Caki2 (cell line): Measurements from ENCODE around the gene NRF1. TPM values are rescaled to one million over a fixed set of nuclear protein-coding genes. Genes with fewer than 3 reads are reported as not detected.
"Not testable (repeated sequence)": the region's sequence is repeated elsewhere in the genome, so short reads cannot be mapped to it uniquely, and the experiment has no call there.

Experiments
- DNase-seq: peaks from one replicate; pipeline ENCODE4 v3.0.0-alpha.2; 2015; ENCODE audit warnings: low read depth
- in situ Hi-C: cut with HindIII; loops from 2 replicates; pipeline ENCODE4 v1.10.0; 2016; ENCODE audit warnings: low sequenced_read_pairs, low pct_unique_long_range_greater_than_20kb, mixed read lengths
- total RNA-seq: library from RNA; depleted of rRNA; stranded (reverse); fragments of >200 nt; shearing (Covaris generic); gene quantifications from 2 replicates; pipeline ENCODE4 v1.2.3, GENCODE V29; 2014; ENCODE audit warnings: low replicate concordance

NRF1 gene
- total RNA-seq, 1 experiment from 2014 or later = 10.1 TPM

DNA sequence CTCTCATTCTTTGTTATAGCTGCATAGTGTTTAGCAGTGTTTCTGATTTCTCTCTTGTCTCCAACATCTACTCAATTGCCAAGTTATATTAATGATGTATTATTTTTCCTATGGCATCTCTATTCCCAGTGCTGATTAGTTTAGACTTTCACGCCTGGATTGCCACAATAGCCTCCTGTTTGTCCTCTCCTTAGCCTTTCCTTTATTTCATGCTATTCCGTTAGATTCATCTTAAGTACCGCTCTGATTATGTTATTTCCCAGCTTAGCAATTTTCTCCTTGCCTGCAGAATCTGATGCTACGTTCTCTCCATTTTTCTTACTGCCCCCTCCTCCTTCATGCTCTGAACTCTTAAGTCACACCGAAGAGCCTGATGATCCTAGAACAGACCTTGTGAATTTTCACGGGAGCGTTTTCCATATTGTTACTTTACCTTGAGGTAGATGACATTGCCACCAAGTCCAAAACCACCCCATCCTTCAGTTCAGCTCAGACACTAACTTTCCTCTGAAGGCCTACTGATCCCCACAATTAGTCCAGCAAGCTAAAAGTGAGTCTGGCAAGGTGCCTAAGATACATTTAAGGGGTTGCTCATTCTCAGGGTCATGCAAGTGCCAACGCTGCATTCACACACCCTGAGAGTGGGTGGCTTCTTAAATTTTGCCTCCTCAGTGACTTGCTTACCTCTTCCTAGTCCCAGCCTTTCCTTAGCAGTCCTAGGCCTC is 6.6 kb upstream of the NRF1 start:
- in situ Hi-C loops = no loop called here
- no peak for DNase-seq

DNA sequence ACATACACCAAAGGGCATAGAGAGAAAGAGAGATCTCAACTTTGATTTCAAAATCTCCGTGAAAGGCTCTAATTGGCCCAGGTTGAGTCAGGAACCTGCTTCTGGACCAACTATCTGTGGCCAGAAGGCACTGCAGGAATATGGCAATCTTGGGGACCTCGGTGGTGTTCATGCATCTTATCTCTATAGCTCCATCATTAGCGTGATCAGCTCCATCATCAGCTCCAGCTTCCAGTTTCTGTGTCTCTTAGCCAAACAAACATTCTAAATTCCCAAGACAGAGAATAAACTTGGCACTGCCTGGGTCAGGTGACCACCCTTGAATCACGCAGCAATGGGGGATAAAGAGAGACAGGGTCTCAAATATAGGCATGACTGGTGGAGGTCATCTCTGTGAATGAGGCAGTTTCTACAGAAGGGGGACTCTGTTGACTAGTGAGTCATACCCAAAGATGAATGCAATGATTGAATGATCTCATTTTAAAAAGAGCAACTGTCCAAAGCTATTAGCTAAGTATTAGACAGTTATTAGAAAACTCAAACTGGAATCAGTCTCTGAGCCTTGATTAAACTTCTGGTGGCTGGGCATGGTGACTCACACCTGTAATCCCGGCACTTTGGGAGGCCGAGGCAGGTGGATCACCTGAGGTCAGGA is 5.4 kb upstream of the NRF1 start:
- DNase-seq = no peak
- in situ Hi-C loops = no loop called here

DNA sequence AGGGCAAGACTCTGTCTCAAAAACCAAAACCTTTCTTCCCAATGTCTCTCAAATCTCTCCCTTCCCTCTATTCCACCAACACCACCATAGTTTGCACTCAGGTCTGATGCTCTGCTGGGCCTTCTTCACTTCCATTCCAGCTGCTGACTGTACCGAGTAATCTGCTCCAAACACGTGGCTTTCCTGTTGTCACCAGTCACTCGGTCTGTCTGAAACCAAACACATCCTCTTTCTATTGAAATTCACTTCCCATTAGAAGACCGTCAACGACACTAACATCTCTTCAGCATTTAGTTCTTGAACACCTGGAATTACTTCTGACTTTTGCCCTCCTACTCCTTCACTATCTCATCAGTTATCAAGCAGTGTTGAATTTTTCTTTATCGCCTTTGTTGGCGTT is 4.7 kb upstream of the NRF1 start:
- in situ Hi-C loops = no loop called here
- no peak for DNase-seq

DNA sequence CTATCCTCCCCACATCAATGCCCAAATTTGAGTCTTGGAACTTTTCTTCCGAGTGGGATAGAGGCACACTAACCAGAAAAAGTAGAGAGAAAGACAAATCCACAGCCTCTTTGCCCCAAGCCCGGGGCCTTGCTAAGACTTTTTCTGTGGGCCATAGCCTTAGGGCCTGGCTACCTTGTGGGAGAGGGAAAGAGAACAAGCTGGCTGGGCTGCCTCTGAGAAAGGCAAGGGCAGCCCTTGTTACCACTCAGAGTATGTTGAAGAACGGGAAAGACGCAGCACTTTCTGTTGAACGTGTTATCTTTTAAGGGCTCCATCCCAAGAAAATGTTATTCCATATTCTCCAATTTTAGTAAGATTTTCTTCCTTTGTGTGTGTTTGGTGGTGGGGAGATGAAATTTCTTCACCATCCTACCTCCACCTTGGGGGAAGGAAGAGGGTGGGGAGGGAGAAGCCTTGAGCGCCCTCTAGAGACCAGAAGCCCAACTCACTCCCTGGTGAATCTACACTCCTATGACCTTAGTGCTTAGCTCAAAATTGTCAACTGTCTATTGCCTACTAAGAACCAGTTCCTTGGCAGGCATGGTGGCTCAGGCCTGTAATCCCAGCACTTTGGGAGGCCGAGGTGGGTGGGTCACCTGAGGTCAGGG is 3.9 kb upstream of the NRF1 start:
- in situ Hi-C loops = no loop called here
- DNase-seq = no peak

DNA sequence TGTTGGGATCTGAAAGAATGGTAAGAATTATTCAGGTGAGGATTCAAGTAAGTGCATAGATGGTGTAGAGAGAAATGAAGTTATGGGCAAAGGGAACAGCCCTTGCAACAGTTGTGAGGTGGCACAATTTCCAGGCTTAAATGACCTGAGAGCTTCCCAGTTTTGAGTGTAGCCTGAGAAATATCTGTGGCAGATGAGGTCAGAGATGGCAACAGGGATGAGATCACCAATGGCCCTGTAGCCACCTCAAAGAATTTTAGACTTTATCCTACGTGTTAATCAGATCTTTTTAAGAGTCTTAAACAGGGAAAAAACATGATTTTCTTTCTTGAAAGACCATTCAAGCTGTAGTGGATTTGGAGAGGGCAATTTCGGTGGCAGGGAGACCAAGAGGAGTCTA is 1.9 kb upstream of the NRF1 start:
- in situ Hi-C loops = no loop called here
- DNase-seq = no peak

DNA sequence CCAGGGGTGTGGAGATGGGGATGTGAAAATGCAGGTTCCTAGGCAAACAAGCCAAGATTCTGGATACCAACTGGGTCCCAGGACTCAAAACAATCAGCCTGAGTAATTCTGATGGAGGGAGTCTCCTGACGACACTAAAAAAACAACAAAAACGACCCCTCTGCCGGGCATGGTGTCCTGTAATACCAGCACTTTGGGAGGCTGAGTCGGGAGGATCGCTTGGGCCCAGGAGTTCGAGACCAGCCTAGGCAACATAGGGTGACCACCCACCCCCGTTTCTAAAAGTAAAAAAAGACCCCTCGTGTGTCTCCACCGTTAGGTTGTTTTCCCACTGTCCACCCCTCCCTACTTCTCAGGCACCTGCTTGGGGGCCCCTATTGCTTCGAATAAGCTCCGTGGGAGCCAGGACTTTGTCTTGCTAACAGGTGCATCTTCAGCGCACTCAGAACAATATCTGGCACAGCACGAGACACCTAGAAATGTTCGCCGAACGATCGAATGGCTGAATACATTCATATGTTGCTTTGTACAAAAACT is 743 bp upstream of the NRF1 start:
- in situ Hi-C loops = no loop called here
- DNase-seq = no peak

DNA sequence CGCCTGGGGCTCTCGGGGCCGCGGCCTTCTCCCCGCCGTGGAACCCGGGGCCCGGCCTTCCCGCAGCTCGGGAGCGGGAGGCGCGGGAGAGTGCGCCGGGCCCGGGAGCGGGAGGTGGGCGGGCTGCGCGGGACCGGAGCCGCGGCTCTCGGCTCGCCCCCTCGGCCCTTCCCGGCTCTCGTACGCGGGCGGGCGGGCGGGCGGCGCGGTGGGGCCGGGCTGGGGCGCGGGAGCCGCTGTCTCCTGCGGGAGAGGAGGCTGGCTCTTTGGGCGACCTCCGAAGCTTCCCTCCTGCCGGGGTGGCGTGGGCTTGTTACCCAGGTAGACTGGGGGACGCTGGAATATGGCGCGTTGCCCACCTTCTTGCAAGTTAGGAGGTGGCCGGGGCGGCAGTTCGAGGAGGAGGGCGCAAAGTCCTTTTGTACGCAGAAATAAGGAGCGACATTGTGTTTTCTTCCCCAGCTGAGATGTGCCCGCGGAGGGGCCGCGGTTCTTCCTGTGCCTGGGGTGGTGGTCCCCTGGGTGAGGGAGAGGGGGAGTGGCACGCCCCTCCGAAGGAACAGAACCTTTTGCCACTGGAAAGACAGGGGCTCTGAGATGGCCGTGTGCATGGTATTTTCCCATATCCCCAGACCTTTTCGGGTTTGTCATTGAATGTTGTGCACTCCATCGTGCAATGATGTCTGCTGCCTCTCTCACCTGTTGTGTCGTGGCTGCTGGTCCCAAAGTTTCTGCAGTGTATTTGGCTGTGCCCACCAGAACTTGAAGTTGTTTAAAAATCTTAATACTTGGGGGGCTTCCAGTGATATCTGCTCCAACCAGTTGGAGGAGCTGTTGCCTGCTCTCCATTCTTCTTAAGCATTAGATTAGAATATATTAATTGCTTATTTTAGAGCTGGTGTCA is 844 bp downstream of the NRF1 start:
- in situ Hi-C loops = no loop called here
- peak; percentile 44 for DNase-seq

DNA sequence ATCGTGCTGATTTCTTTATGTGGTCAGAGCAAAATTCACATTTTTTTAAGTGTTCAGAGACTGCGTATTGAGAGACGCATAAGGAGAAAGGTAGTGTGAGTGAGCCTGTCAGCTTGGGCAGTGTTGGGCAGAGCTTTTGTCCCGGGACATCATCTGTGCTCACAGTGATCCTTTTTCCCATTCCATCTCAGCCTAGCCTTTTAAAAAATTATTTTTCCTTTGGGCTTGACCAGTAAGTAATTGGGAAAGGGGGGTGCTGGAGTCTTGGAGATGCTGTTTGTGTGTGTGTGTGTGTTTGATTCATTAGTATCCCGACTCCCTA is 1.5 kb downstream of the NRF1 start:
- DNase-seq = no peak
- in situ Hi-C loops = no loop called here

DNA sequence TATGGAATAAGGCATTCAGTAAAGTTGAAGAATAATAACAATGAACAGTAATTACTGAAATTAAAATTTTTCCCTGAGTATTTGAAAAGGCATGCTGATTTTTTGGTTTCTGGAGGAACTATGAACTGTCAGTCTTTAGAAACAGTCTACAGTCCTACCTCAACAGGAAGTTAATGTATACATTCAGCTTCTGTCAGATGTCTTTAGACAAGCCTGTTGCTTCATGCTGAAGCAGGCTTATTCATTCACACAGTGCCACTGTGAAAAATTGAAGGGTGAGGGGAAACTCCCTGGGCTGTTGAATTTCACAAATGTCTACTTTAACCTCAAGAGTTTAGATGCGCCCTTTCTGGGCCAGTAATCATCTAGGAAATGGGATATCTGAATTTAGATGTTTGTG is 3.5 kb downstream of the NRF1 start:
- in situ Hi-C loops = no loop called here
- DNase-seq = no peak

DNA sequence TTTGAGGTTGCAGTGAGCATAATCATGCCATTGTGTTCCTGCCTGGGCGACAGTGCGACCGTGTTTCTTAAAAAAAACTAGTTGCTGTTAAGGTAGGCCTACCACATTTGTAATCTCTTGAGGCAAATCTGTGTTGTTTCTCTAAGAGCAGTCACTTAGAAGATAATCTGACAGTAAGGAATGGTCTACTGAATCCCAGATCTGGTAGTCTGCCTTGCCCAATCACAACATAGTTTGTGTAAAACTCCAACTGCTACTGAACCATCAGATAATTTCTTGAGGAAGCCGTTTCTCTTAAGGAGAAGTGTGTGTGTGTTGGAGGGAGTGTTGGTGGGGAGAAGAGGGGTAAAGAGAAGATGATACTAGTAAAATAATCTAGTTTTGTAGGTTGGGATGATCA is 5.0 kb downstream of the NRF1 start:
- no peak for DNase-seq

DNA sequence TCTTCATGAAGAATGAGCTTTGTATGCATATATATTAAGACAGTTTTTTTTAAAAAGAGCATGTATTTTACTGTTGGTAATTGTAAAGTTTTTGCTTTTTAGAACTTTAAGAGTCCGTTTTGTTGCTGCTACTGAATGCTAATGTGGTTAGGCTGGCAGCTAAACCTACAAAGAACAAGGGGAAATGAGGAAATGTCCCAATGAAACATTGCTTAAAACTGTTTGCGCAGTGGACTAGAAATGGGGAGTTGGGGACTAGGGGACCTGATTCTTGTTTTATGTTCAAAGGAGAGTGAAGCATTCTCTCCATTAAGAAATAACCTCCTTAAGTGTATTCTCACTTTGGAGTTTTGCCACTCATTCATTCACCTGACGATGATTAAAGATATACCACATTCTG is 5.7 kb downstream of the NRF1 start:
- in situ Hi-C loops = no loop called here
- DNase-seq = no peak

More for the DNA sequence above, 5.0 kb downstream of the NRF1 start:
- in situ Hi-C loops = no loop called here

DNA sequence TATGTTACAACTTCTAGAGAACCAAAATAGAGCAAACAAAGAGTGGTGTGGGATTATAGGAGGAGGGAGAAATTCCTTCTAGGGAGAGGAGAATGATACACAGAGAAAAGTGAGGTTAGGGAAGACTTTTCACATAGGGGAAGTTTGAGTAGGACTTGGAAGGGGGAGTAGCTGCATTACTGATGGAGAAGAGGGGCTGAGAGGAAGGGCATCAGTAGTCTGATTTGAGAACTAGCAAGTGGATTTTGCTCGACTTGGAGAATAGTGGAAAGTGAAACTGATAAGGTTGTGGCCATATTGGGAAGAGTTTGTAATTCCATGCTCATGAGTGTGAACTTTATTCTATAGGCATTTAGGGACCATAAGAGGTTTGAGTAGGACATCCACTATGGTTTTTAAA is 6.1 kb downstream of the NRF1 start:
- DNase-seq = no peak
- in situ Hi-C loops = no loop called here

DNA sequence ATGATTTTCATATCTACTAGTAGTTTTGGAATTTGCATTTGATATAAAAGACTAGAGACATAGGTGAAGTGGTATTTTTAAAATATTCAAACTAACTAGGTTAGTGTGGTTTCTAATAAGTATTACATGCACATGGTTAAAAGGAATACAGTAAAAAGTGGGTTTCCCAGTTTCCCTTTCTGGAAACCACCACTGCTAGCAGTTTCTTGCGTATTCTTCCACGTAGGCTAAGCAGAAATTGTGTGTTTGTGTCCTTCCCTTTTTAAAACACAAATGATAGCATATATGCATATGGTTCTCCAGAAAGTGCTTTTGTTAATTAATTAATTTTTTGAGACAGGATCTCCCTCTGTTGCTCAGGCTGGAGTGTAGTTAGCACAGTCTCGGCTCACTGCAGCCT is 15.4 kb downstream of the NRF1 start:
- in situ Hi-C loops = no loop called here
- DNase-seq = no peak

DNA sequence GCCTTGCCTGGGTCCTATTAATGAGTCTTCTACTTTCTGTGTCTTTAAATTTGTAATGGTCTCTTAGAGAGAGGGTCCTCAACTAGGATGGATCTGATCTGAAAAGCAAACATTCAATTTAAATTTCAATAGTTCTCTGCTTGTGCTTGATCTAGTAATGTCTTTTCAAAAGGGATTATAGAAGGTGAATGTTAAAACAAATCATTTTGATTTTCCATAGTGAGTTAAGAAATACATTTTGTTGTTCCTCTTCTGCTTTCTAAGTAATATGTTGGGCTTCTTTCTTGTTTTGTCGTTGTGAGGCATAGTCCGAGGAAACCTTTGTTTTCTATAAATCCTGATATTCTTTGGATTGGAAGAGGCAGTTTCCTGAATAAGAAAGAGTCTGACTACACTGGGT is 18.8 kb downstream of the NRF1 start:
- in situ Hi-C loops = no loop called here
- no peak for DNase-seq

DNA sequence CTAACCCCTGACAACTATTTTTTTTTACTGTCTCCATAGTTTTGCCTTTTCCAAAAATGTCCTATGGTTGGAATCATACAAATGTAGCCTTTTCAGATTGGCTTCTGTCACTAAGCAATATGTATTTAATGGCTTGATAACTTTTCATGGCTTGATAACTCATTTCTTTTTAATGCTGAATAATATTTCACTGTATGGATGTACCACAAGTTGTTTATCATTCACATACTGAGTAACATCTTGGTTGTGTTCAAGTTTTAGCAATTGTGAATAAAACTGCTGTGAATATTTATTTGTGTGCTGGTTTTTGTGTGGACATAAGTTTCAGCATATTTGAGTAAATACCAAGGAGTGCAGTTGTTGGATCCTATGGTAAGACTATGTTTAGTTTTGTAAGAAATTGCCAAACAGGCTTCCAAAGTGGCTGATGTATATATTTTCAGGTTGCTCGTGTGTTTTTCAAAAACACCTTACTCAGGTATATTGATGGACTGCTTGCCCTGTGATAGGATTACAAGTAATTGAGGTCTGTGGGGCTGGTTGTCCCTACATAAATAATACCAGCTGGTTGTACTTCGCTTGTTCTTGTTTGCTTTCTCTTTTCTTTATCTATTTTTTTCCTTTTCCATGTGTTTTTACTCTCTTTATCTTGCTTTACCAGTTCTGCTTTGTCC is 23.0 kb downstream of the NRF1 start:
- no peak for DNase-seq
- in situ Hi-C loops = no loop called here

DNA sequence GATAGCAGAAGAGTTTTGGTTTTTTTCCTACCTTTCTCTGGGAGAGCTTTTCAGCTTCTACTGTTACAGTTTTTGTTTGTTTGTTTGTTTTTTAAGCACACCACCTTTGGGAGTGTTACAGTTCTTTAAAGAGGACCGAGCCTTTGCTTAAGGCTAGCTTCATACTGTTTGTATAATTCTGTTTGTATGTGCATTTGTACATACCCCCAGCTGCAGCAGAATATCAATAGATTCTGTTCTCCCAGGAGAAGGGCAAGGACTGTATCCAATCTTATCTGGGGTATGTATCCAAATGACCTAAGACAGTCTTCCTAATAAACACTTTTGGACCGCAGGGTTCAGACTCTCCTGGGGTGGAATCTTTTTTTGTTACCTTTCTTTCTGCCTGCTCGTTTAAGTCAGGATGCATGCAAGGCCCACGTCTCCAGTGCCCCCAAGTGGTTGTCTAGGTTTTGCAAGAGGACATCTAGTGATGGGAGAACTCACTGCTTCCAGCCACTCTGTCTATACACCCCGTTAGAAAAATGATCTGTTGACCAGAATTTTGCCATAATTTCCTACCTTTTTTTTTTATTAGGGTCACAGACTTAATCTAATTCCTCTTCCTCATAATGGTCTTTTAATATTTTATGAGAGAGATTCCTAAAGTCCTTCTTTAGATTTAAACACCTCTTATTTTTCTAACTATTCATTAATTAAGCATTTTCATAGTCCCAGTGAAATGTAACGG is 23.9 kb downstream of the NRF1 start:
- in situ Hi-C loops = no loop called here
- peak; percentile 47 for DNase-seq

DNA sequence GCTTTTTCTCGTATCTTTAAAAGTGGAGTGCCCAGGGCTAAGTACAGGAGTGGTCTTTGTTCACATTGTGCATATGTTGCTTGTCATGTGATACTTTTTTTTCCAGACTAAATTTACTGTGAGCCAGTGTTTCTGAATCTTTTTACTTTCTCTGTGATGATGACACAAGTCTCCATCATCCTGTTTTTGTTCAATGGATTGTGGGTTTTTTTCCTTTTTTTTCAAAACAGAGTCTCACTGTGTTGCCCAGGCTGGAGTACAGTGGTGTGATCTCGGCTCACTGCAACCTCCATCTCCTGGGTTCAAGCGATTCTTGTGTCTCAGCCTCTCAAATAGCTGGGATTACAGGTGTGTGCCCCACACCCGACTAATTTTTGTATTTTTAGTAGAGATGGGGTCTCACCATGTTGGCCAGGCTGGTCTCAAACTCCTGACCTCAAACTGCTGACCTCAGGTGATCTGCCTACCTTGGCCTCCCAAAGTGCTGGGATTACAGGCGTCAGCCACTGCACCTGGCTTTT is 24.6 kb downstream of the NRF1 start:
- DNase-seq, in situ Hi-C loops: not testable (repeated sequence)
